Thymus (tissue), 11 donors: ENCODE data around the gene ZNF586. TPM values are rescaled to one million over a fixed set of nuclear protein-coding genes. Genes with fewer than 3 reads are reported as not detected.
A peak's percentile ranks its signal among the peaks of the same experiment; 100 is the strongest.
"Not testable (repeated sequence)": the region's sequence is repeated elsewhere in the genome, so short reads cannot be mapped to it uniquely, and the experiment has no call there.

Source experiments
- DNase-seq, 9 donors: peaks; one replicate each; pipeline ENCODE4 v3.0.0-alpha.2; 2013; ENCODE audit warnings: low spot score in 9 of 9, low read depth in 6 of 9, missing footprints in 1 of 9
- H3K27ac ChIP-seq, 2 donors: one replicate each; pipeline ENCODE4 v1.5.1; 2013; ENCODE audit warnings: control low read depth in 1 of 2, low read depth in 1 of 2, low read length in 1 of 2, mild to moderate bottlenecking in 1 of 2, moderate library complexity in 1 of 2
- H3K27me3 ChIP-seq, 2 donors: one replicate each; pipeline ENCODE4 v1.5.1; 2013; ENCODE audit warnings: low read length in 1 of 2; ENCODE audit not compliant: control insufficient read depth in 2 of 2, insufficient read depth in 1 of 2
- H3K36me3 ChIP-seq, 2 donors: one replicate each; pipeline ENCODE4 v1.5.1; 2013; ENCODE audit warnings: low read length in 1 of 2, mild to moderate bottlenecking in 1 of 2, moderate library complexity in 1 of 2; ENCODE audit not compliant: control insufficient read depth in 2 of 2, insufficient read depth in 2 of 2
- H3K4me1 ChIP-seq, 2 donors: one replicate each; pipeline ENCODE4 v1.5.1; 2013; ENCODE audit warnings: low read length in 2 of 2; ENCODE audit not compliant: control insufficient read depth in 2 of 2, insufficient read depth in 2 of 2
- H3K4me3 ChIP-seq, 2 donors: one replicate each; pipeline ENCODE4 v1.5.1; 2013; ENCODE audit warnings: low read length in 2 of 2, control low read depth in 1 of 2, mild to moderate bottlenecking in 1 of 2
- H3K9me3 ChIP-seq, 2 donors: one replicate each; pipeline ENCODE4 v1.5.1; 2013; ENCODE audit warnings: low read length in 1 of 2, mild to moderate bottlenecking in 1 of 2; ENCODE audit not compliant: control insufficient read depth in 2 of 2, insufficient read depth in 1 of 2
- WGBS: extraction: QIAGEN DNeasy Blood & Tissue Kit; methylation state at CpG from one replicate; pipeline ENCODE4 v1.1.7; 2013; 5-methylcytosine and 5-hydroxymethylcytosine counted together
- polyA plus RNA-seq: library from polyadenylated mRNA; stranded (reverse); fragments of 200-250 nt; gene quantifications from one replicate; pipeline ENCODE4 v1.2.3, GENCODE V29; 2013
- total RNA-seq: library from RNA; stranded (reverse); fragments of 120-200 nt; gene quantifications from one replicate; pipeline ENCODE4 v1.2.4, GENCODE V29; 2013
- donor health status: healthy.

The ZNF586 gene
- total and polyA plus RNA-seq, 2 donors, result 15.2 to 26.9 TPM

- Histone ChIP-seq H3K36me3 (peaks cover 13 to 16% of the 10 kb centered on the region in 2 donors), H3K4me1 (peaks cover 2 to 13% of the 10 kb centered on the region in 2 donors), H3K27me3 (no peaks in the 10 kb centered on the region), H3K4me3 (peak overlapping the region; percentile 52 to 54), H3K27ac (peak overlapping the region; percentile 15 to 55), H3K9me3 (no peaks in the 10 kb centered on the region)
- WGBS, result 15% methylated on average over 19 of the region's 19 CpGs
- peak in 5 of 9 donors; percentile 10 to 56 (median 26) for DNase-seq
Observed at GRCh38 chr19:57803594-57804325, 34.3 kb downstream of the ZNF586 start.

- peaks cover 19 to 24% of the 10 kb centered on the region in 2 donors for H3K36me3 ChIP-seq
- H3K27ac ChIP-seq, result no peak overlapping the region
- no peaks in the 10 kb centered on the region for H3K9me3 ChIP-seq
- WGBS, result 98% methylated on average over 2 of the region's 2 CpGs
- peaks cover 2 to 20% of the 10 kb centered on the region in 2 donors for H3K4me1 ChIP-seq
- no peaks in the 10 kb centered on the region for H3K27me3 ChIP-seq
- DNase-seq, result no peak
- no peak overlapping the region for H3K4me3 ChIP-seq
Observed at GRCh38 chr19:57807541-57807940, 38.1 kb downstream of the ZNF586 start.

- Histone ChIP-seq H3K36me3 (peaks cover 16 to 23% of the 10 kb centered on the region in 2 donors), H3K4me1 (peaks cover 10 to 23% of the 10 kb centered on the region in 2 donors)
- not testable (repeated sequence) for H3K9me3 ChIP-seq, DNase-seq, H3K27ac ChIP-seq, H3K4me3 ChIP-seq, H3K27me3 ChIP-seq
- WGBS, result 97% methylated on average over 17 of the region's 17 CpGs
Observed at GRCh38 chr19:57810410-57811295, 41.2 kb downstream of the ZNF586 start.

GRCh38 chr19:57812226-57812625 lies 42.8 kb downstream of the ZNF586 start:
- peaks cover 10 to 23% of the 10 kb centered on the region in 2 donors for H3K4me1 ChIP-seq
- peak in 4 of 9 donors; percentile 27 to 64 (median 38) for DNase-seq
- no peak overlapping the region for H3K4me3 ChIP-seq
- no peaks in the 10 kb centered on the region for H3K27me3 ChIP-seq
- WGBS, result 72% methylated on average over 3 of the region's 3 CpGs
- H3K36me3 ChIP-seq, result peaks cover 14 to 19% of the 10 kb centered on the region in 2 donors
- H3K9me3 ChIP-seq, result no peaks in the 10 kb centered on the region
- H3K27ac ChIP-seq, result peak overlapping the region; percentile 68 to 70

GRCh38 chr19:57812975-57813820 lies 43.7 kb downstream of the ZNF586 start:
- DNase-seq, result not testable (repeated sequence)

GRCh38 chr19:57813919-57814504 lies 44.5 kb downstream of the ZNF586 start:
- H3K4me3 ChIP-seq, result peak overlapping the region; percentile 88 to 91
- H3K36me3 ChIP-seq, result peaks cover 6 to 8% of the 10 kb centered on the region in 2 donors
- no peaks in the 10 kb centered on the region for H3K27me3 ChIP-seq
- no peak overlapping the region for H3K27ac ChIP-seq
- peaks cover 14 to 23% of the 10 kb centered on the region in 2 donors for H3K4me1 ChIP-seq
- DNase-seq, result no peak
- 39% methylated on average over 12 of the region's 13 CpGs for WGBS
- no peaks in the 10 kb centered on the region for H3K9me3 ChIP-seq

More at GRCh38 chr19:57812975-57813820, 43.7 kb downstream of the ZNF586 start:
- WGBS, result 81% methylated on average over 13 of the region's 13 CpGs
- Histone ChIP-seq H3K36me3 (peaks cover 10 to 12% of the 10 kb centered on the region in 2 donors), H3K4me1 (peaks cover 10 to 23% of the 10 kb centered on the region in 2 donors), H3K27ac (peak overlapping the region; percentile 68 to 70)
- not testable (repeated sequence) for H3K27me3 ChIP-seq, H3K9me3 ChIP-seq, H3K4me3 ChIP-seq

GRCh38 chr19:57814505-57815246 lies 45.2 kb downstream of the ZNF586 start, which contains the start of gene ZNF552:
TSS of gene ZNF552 (minus strand) at chr19:57814913. CDS start at chr19:57814743, 170 bp downstream.
- Histone ChIP-seq H3K4me1 (peaks cover 14 to 23% of the 10 kb centered on the region in 2 donors), H3K27me3 (no peaks in the 10 kb centered on the region), H3K27ac (peak within 1 kb of the TSS; percentile 72 to 84), H3K4me3 (peak within 1 kb of the TSS; percentile 88 to 91), H3K9me3 (no peaks in the 10 kb centered on the region), H3K36me3 (peaks cover 3 to 6% of the 10 kb centered on the region in 2 donors)
- WGBS, result 1% methylated on average over 50 of the region's 50 CpGs
- DNase-seq, result peak; percentile 61 to 92 (median 84)
